SJCRH30 (cell line): ENCODE results near the gene DDX39A. TPM values are rescaled to one million over a fixed set of nuclear protein-coding genes. Genes with fewer than 3 reads are reported as not detected.
"Not testable (repeated sequence)": the region's sequence is repeated elsewhere in the genome, so short reads cannot be mapped to it uniquely, and the experiment has no call there.

Source experiments
- DNase-seq, 2 experiments: peaks; one replicate each; pipeline ENCODE4 v3.0.0-alpha.2; 2015 to 2020
- H3K27ac ChIP-seq: fragments of 250-450 bp; sonication (Bioruptor Pico); 2 replicates; pipeline ENCODE4 v1.5.1; 2020; ENCODE audit warnings: mild to moderate bottlenecking, moderate library complexity
- H3K27me3 ChIP-seq: fragments of 250-450 bp; sonication (Bioruptor Pico); 2 replicates; pipeline ENCODE4 v1.5.1; 2020; ENCODE audit warnings: mild to moderate bottlenecking, moderate library complexity
- H3K36me3 ChIP-seq: fragments of 250-450 bp; sonication (Bioruptor Pico); 2 replicates; pipeline ENCODE4 v1.5.1; 2020; ENCODE audit warnings: mild to moderate bottlenecking, moderate library complexity
- H3K4me1 ChIP-seq: fragments of 250-450 bp; sonication (Bioruptor Pico); 2 replicates; pipeline ENCODE4 v1.5.1; 2020; ENCODE audit warnings: mild to moderate bottlenecking, moderate library complexity
- H3K4me3 ChIP-seq: fragments of 250-450 bp; sonication (Bioruptor Pico); 2 replicates; pipeline ENCODE4 v1.5.1; 2020; ENCODE audit warnings: mild to moderate bottlenecking, moderate library complexity
- H3K9me3 ChIP-seq: fragments of 250-450 bp; sonication (Bioruptor Pico); replicated peaks from 2 replicates; pipeline ENCODE4 v1.5.1; 2020; ENCODE audit warnings: mild to moderate bottlenecking, moderate library complexity
- total RNA-seq: library from RNA; depleted of rRNA; stranded (reverse); fragments of >200 nt; shearing (Covaris generic); gene quantifications from 2 replicates; pipeline ENCODE4 v1.2.3, GENCODE V29; 2014; rRNA removed

DDX39A gene
- total RNA-seq, 1 experiment from 2014 or later: 188 TPM

- H3K4me1 ChIP-seq: peaks cover 14% of the 10 kb centered on the region
- no peak for DNase-seq
- H3K4me3 ChIP-seq: no peak overlapping the region
- no peaks in the 10 kb centered on the region; the same call in 1 of the 2 replicates for H3K27me3 ChIP-seq
- no peaks in the 10 kb centered on the region for H3K36me3 ChIP-seq
- no peaks in the 10 kb centered on the region for H3K9me3 ChIP-seq
- H3K27ac ChIP-seq: no peak overlapping the region
These were observed 47.8 kb downstream of the DDX39A start for GRCh38 chr19:14371301-14371821.

GRCh38 chr19:14370940-14371280, 48.2 kb downstream of the DDX39A start:
- Histone ChIP-seq H3K27me3 (no peaks in the 10 kb centered on the region; the same call in 1 of the 2 replicates), H3K36me3 (no peaks in the 10 kb centered on the region), H3K9me3 (no peaks in the 10 kb centered on the region), H3K27ac (no peak overlapping the region), H3K4me1 (peaks cover 12% of the 10 kb centered on the region), H3K4me3 (no peak overlapping the region)
- DNase-seq: no peak

GRCh38 chr19:14370169-14370939, 48.8 kb downstream of the DDX39A start:
- DNase-seq: peak in 1 of 2 experiments; percentile 39
- Histone ChIP-seq H3K27me3 (no peaks in the 10 kb centered on the region; the same call in 1 of the 2 replicates), H3K36me3 (no peaks in the 10 kb centered on the region), H3K9me3 (no peaks in the 10 kb centered on the region), H3K4me1 (peaks cover 7% of the 10 kb centered on the region), H3K4me3 (peak overlapping the region; percentile 24), H3K27ac (no peak overlapping the region)

GRCh38 chr19:14369399-14370168, 49.6 kb downstream of the DDX39A start:
- H3K4me3 ChIP-seq: peak overlapping the region; percentile 24
- no peaks in the 10 kb centered on the region; the same call in 1 of the 2 replicates for H3K27me3 ChIP-seq
- 0 out of 2 replicates have a peak, but pooled peaks cover 5% of the 10 kb centered on the region for H3K4me1 ChIP-seq
- no peak overlapping the region for H3K27ac ChIP-seq
- DNase-seq: peak in 1 of 2 experiments; percentile 48
- no peaks in the 10 kb centered on the region for H3K36me3 ChIP-seq
- no peaks in the 10 kb centered on the region for H3K9me3 ChIP-seq

GRCh38 chr19:14368011-14368513, 51.1 kb downstream of the DDX39A start:
- Histone ChIP-seq H3K27me3 (no peaks in the 10 kb centered on the region; the same call in 1 of the 2 replicates), H3K36me3 (no peaks in the 10 kb centered on the region), H3K4me3 (no peak overlapping the region), H3K9me3 (no peaks in the 10 kb centered on the region), H3K4me1 (0 out of 2 replicates have a peak, but pooled peaks cover 7% of the 10 kb centered on the region), H3K27ac (no peak overlapping the region)
- DNase-seq: no peak

- 0 out of 2 replicates have a peak, but pooled peaks cover 7% of the 10 kb centered on the region for H3K4me1 ChIP-seq
- no peaks in the 10 kb centered on the region for H3K36me3 ChIP-seq
- no peak for DNase-seq
- H3K27ac ChIP-seq: no peak overlapping the region
- no peak overlapping the region for H3K4me3 ChIP-seq
- no peaks in the 10 kb centered on the region for H3K9me3 ChIP-seq
- no peaks in the 10 kb centered on the region; the same call in 1 of the 2 replicates for H3K27me3 ChIP-seq
These were observed 52.1 kb downstream of the DDX39A start for GRCh38 chr19:14367016-14367415.

- DNase-seq: peak; percentile 72 to 80
- H3K4me1 ChIP-seq: 0 out of 2 replicates have a peak, but pooled peaks cover 7% of the 10 kb centered on the region
- H3K9me3 ChIP-seq: no peaks in the 10 kb centered on the region
- no peaks in the 10 kb centered on the region for H3K36me3 ChIP-seq
- no peak overlapping the region for H3K4me3 ChIP-seq
- no peak overlapping the region for H3K27ac ChIP-seq
- H3K27me3 ChIP-seq: no peaks in the 10 kb centered on the region; the same call in 1 of the 2 replicates
These were observed 52.6 kb downstream of the DDX39A start for GRCh38 chr19:14366529-14366928.

- not testable (repeated sequence) for H3K9me3 ChIP-seq, H3K4me1 ChIP-seq, H3K27me3 ChIP-seq, H3K27ac ChIP-seq, DNase-seq, H3K36me3 ChIP-seq
- H3K4me3 ChIP-seq: peak overlapping the region; percentile 59
These were observed 55.1 kb downstream of the DDX39A start for GRCh38 chr19:14364098-14364443.

GRCh38 chr19:14363183-14364097, 55.7 kb downstream of the DDX39A start:
- Histone ChIP-seq H3K4me3 (peak overlapping the region; percentile 59), H3K27ac (peak overlapping the region; percentile 73)
- peak; percentile 88 to 91 for DNase-seq

GRCh38 chr19:14361824-14362223, 57.3 kb downstream of the DDX39A start:
- peak in 1 of 2 experiments; percentile 60 for DNase-seq
- H3K9me3 ChIP-seq: no peaks in the 10 kb centered on the region
- no peaks in the 10 kb centered on the region for H3K36me3 ChIP-seq

More at GRCh38 chr19:14363183-14364097, 55.7 kb downstream of the DDX39A start:
- Histone ChIP-seq H3K36me3 (no peaks in the 10 kb centered on the region), H3K4me1 (0 out of 2 replicates have a peak, but pooled peaks cover 2% of the 10 kb centered on the region), H3K9me3 (no peaks in the 10 kb centered on the region), H3K27me3 (no peaks in the 10 kb centered on the region)

More at GRCh38 chr19:14361824-14362223, 57.3 kb downstream of the DDX39A start:
- Histone ChIP-seq H3K4me1 (0 out of 2 replicates have a peak, but pooled peaks cover 2% of the 10 kb centered on the region), H3K4me3 (no peak overlapping the region), H3K27ac (no peak overlapping the region), H3K27me3 (no peaks in the 10 kb centered on the region)

Other genes starting within 250 kb of the DDX39A start
- gene ADGRL1, start 213.2 kb downstream of the DDX39A start, total RNA-seq: 9.3 and 9.4 TPM in 2 replicates
- 20.4 and 22.6 TPM in 2 replicates for gene ADGRE5, start 37.9 kb downstream of the DDX39A start, total RNA-seq
- gene PKN1, start 14.0 kb upstream of the DDX39A start, total RNA-seq: 63.5 and 66.2 TPM in 2 replicates
- 1.2 and 1.7 TPM in 2 replicates for gene PTGER1, start 56.0 kb upstream of the DDX39A start, total RNA-seq
- 67.4 and 71.1 TPM in 2 replicates for gene GIPC1, start 76.8 kb upstream of the DDX39A start, total RNA-seq
- gene DNAJB1, start 99.1 kb upstream of the DDX39A start, total RNA-seq: 166 and 178 TPM in 2 replicates
- 188 and 189 TPM in 2 replicates for gene TECR, start 110.3 kb upstream of the DDX39A start, total RNA-seq
- 240 and 323 TPM in 2 replicates for gene NDUFB7, start 152.7 kb upstream of the DDX39A start, total RNA-seq
- 0.04 TPM in 1 of 2 replicates, not detected in the other for gene CLEC17A, start 163.7 kb upstream of the DDX39A start, total RNA-seq